GM10847 (cell line): Measurements from ENCODE around the gene MT1E.

Experiments
- POLR2A ChIP-seq: IDR thresholded peaks from 2 replicates; pipeline ENCODE4 v1.6.1; 2011; ENCODE audit not compliant: insufficient read length; ENCODE audit errors: extremely low read depth

Gene MT1E

DNA sequence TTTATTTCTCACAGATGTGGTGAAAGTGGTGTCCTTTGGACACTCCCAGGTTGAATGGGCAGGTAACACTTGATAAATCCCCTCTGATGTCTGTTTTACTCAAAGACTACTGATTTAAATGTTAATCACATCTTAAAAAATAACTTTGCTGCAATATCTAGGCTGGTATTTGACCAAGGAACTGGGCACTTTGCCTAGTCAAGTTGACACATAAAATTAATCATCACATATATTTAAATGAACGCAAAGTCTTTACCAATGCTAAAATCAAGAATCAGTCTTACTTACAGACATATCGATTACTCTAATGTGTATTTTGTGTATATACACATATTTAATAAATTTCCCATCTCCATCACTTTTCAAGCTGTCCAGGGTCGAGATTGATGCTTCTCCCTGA, 10.2 kb upstream of the MT1E start:
- no peak for TF ChIP-seq POLR2A

- TF ChIP-seq POLR2A, result no peak
Measured at GRCh38 chr16:56616608-56617211, 8.9 kb upstream of the MT1E start.

DNA sequence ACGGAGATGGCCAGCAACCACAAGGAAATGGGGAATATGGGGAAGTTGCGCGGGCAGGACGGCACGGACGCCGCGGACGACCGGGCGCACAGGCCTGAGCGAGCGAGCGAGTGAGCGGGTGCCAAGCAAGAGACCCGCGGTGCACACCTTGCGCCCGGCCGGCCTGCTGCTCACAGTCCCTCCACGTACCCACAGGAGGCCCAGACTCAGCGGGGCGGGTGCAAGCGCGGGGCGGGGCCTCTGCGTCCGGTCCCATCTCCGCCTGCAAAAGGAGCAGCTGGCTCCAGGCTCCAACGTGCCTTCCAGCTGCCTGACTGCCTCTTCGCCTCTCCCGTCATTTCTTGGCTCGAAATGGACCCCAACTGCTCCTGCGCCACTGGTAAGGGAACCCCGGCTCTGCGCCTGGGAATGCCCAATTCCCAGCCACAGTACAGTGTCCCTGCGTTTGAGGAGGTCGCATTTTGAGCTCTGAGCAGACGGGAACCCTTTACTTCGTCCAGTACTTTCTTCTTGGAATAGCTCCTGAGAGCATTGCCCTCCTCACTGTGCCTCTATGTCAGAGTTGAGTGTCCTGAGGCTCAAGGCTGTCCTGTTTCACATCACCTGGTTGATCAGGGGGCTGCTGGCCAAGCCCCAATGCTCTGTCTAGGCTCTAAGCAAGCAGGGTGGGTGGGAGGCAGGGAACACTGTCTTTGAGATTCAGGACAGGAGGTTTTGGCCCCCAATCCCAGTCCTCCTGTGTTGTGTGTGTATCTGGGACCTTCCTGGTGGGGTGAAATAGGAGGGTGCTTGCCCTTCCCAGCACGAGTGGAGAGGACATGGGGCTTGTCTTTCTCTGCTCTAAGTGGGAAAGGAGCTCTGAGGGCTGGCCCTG, 8.1 kb upstream of the MT1E start:
- no peak for TF ChIP-seq POLR2A

- TF ChIP-seq POLR2A, result no peak
Measured at GRCh38 chr16:56618138-56618537, 7.4 kb upstream of the MT1E start.

DNA sequence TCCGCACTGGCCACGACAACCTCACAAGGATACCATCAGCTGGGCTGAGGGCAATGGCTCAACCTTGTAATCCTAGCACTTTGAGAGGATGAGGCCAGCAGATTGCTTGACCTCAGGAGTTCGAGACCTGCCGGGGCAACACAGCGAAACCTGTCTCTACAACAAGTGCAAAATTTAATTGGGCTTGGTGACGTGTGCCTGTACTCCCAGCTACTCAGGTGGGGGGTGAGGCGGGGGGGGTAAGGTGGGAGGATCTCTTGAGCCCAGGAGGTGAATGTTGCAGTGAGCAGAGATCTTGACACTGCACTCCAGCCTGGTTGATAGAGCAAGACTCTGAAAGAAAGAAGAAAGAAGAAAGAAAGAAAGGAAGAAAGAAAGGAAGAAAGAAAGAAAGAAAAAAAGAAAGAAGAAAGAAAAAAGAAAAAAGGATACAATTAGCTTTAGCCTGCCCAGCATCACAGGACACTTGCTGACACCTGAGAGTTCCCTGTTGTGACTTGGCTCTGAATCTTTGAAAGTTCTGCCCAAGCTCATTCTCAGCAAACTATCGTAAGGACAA, 5.2 kb upstream of the MT1E start:
- no peak for TF ChIP-seq POLR2A

GRCh38 chr16:56623637-56624036, 1.9 kb upstream of the MT1E start:
- TF ChIP-seq POLR2A, result no peak

DNA sequence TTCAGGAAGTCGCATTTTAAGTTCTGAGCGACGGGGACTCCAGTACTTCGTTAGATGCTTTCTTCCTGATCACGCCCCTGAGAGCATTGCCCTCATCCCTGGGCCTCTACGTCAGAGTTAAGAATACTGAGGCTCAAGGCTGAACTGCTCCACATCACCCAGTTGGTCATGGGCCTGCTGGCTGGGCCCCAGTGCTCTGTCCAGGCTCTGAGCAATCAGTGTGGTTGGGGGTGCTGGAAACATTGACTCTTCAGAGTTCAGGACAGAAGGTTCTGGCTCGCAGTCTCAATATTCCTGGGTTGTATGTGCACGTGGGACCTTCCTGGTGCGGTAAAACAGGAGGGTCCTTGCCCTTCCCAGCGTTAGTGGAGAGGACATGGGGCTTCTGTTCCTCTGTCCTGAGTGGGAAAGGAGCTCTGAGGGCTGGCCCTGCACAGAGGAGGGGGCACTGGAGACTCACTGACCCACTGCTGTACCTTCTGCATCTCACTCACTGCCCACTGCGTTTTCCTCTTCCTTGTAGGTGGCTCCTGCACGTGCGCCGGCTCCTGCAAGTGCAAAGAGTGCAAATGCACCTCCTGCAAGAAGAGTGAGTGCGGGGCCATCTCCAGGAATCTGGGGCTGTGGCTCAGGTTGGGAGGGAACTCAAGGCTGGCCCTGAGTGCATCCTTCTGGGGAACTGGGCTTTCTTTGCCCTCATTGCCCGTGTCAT, 518 bp downstream of the MT1E start:
- TF ChIP-seq POLR2A, result no peak

DNA sequence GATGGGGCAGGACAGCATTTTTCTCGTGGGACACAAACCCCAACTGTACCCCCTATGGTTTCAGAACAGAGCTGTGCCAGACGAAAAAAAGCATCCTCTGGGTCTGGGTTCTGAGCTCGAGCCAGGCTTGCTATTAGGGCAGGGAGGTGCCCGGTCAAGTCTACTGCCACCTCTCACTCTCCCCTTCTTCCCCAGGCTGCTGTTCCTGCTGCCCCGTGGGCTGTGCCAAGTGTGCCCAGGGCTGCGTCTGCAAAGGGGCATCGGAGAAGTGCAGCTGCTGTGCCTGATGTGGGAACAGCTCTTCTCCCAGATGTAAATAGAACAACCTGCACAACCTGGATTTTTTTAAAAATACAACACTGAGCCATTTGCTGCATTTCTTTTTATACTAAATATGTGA, 1.1 kb downstream of the MT1E start:
- TF ChIP-seq POLR2A, result no peak

DNA sequence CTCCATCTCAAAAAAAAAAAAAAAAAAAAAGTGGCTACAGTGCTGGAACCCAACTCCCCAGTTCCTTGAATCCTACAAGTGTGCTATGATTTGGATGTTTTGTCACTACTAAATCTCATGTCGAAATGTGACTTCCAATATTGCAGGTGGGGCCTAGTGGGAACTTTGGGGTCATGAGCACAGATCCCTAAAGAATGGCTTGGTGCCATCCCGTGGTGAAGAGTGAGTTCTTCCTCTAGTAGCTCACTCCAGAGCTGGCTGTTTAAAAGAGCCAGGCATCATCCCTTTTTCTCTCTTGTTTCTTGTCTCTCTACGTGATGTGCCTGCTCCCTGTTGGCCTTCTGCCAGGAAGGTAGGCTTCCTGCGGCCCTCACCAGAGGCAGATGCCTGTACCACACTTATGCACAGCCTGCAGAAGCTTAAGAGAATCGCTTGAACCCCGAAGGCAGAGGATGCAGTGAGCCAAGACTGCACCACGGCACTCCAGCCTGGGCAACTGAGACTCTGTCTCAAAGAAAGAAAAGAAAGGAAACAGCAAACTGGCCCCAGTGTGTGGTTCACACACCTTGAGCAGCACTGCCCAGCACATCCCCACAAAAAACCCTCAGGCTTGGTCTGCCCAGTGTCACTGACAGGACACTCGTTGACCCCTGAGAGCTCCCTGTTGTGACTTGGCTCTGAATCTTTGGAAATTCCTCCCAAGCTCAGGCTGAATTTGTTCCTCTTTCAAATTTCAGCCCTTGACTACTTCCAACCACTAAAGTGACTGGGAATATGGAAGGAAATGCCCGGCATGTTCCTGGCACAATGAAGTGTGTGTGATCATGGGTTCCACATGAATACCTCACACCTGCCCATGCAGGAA, 3.1 kb downstream of the MT1E start:
- no peak for TF ChIP-seq POLR2A

DNA sequence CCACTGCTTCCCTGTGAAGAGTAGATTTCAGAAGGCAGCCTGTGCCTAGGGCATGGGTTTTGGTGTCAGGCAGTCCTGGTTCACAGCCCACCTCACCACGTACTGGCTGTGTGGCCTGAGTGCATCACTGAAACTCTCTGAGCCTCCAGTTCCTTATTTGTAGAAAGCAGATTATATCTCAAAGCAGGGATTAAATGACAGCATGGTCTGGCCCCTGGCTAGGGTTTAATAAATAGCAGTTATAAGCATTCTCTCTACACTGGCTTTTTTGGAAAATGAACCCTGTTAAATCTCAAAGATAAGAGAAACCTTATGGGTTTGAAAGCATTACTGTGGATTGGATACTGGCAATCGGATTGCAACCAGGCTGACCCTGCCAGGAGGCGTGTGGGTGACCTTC, 4.0 kb downstream of the MT1E start:
- TF ChIP-seq POLR2A, result no peak

DNA sequence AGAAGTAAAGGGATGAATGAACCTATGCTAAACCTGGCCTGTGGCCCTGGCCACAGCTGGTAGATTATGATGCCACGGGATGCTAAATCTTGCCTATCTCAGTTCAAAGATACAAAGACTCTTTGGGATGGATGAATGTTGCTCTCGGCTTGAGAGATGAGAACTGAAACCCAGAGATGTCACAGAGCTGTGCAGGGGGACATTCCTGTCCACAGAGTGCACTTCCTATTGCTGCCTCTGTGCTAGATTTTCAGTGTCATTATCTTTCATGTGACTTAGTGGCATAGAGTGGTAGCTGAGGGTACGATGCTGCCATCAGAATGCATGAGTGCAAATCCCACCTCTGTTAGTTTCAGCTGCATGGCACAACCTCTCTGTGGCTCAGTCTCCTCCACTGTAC, 4.6 kb downstream of the MT1E start:
- no peak for TF ChIP-seq POLR2A

- no peak for TF ChIP-seq POLR2A
Measured at GRCh38 chr16:56631197-56631596, 5.6 kb downstream of the MT1E start.

- no peak for TF ChIP-seq POLR2A
Measured at GRCh38 chr16:56631832-56632155, 6.2 kb downstream of the MT1E start.

GRCh38 chr16:56632156-56632847, 6.7 kb downstream of the MT1E start, which contains the start of gene MT1M:
MT1M (plus strand) TSS chr16:56632659; CDS start chr16:56632732, 73 bp downstream.
- TF ChIP-seq POLR2A, result no peak
